A673 (cell line): ENCODE measurements around the gene ZNF398.

Experiments used
- EZH2 ChIP-seq: fragments of 200-600 bp; sonication (generic); IDR thresholded peaks from 2 replicates; pipeline ENCODE4 v1.6.1; 2017; ENCODE audit warnings: borderline replicate concordance, low read depth, mild to moderate bottlenecking, mixed read lengths, antibody characterized with exemption, low read length; ENCODE audit not compliant: poor library complexity, severe bottlenecking
- TF ChIP-seq, protein P1 (sequence below): fragments of 300-800, 200-600 bp; sonication (generic); conservative IDR thresholded peaks from 2 replicates; pipeline ENCODE4 v1.5.1; 2017; ENCODE audit warnings: low read depth, mild to moderate bottlenecking, antibody characterized with exemption, low read length, moderate library complexity, mixed read lengths

DNA sequence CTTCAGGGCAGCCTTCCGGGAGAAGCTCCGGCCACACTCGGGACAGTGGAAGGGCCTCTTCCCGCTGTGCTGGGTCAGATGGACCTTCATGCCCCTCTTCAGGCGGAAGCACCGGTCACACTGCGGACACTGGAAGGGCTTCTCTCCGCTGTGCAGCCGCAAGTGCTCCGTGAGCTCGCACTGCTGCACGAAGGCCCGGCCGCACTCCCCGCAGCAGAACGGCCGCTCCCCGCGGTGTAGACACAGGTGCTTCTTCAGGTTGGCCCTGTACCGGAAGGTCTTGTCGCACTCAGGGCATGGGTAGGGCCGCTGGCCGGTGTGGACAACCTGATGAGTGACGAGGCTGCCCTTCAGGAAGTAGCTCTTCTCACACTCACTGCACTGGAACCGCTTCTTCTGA lies 42.5 kb upstream of the ZNF398 start:
- TF ChIP-seq, protein P1, sequence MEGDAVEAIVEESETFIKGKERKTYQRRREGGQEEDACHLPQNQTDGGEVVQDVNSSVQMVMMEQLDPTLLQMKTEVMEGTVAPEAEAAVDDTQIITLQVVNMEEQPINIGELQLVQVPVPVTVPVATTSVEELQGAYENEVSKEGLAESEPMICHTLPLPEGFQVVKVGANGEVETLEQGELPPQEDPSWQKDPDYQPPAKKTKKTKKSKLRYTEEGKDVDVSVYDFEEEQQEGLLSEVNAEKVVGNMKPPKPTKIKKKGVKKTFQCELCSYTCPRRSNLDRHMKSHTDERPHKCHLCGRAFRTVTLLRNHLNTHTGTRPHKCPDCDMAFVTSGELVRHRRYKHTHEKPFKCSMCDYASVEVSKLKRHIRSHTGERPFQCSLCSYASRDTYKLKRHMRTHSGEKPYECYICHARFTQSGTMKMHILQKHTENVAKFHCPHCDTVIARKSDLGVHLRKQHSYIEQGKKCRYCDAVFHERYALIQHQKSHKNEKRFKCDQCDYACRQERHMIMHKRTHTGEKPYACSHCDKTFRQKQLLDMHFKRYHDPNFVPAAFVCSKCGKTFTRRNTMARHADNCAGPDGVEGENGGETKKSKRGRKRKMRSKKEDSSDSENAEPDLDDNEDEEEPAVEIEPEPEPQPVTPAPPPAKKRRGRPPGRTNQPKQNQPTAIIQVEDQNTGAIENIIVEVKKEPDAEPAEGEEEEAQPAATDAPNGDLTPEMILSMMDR, result no peak
- TF ChIP-seq EZH2, result no peak
